GM19099 (cell line): Measurements from ENCODE around the gene UBAC2.

ENCODE experiments used
- POLR2A ChIP-seq: IDR thresholded peaks from 3 replicates; pipeline ENCODE4 v1.6.1; 2011; ENCODE audit warnings: low read depth; ENCODE audit not compliant: insufficient read length; ENCODE audit errors: extremely low read depth

UBAC2 gene

GRCh38 chr13:99344610-99345208 lies 144.1 kb downstream of the UBAC2 start:
- TF ChIP-seq POLR2A, result no peak

- TF ChIP-seq POLR2A, result no peak
These were observed 144.7 kb downstream of the UBAC2 start for GRCh38 chr13:99345345-99345744.

DNA sequence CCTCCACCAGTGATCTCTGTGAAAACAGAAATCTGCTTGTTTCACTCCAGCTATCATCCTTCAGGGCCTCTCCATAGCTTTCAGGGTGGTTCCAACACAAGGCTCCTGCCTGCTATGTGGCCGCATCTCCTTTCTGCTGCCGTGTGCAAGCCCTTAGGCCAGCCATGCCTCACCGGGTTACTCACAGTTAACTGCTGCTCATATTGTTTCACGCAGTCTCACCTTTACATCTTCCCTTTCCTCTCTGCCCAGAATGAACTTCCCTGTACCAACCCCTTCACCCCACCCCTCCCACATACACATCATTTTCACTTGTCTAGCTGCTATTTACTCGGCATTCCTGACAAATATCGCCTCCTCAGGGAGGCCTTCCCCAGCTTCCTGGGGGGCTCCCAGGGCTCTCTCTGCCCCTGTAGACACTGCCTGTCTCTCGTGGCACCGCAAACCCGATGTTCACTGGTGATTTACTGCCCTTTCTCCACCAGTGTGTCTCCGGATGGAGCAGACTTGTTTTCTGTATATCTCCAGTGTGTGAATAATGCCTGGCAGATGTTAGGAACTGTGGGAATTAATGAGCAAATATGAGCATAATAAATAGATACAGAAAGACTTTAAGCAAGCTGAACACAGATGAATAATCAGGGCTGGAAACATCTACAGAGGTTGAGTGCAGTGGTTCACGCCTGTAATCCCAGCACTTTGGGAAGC lies 145.8 kb downstream of the UBAC2 start:
- no peak for TF ChIP-seq POLR2A

GRCh38 chr13:99347335-99347878 lies 146.8 kb downstream of the UBAC2 start:
- no peak for TF ChIP-seq POLR2A

GRCh38 chr13:99347911-99348451 lies 147.3 kb downstream of the UBAC2 start:
- no peak for TF ChIP-seq POLR2A

- TF ChIP-seq POLR2A, result no peak
These were observed 149.5 kb downstream of the UBAC2 start for GRCh38 chr13:99350191-99350590.

DNA sequence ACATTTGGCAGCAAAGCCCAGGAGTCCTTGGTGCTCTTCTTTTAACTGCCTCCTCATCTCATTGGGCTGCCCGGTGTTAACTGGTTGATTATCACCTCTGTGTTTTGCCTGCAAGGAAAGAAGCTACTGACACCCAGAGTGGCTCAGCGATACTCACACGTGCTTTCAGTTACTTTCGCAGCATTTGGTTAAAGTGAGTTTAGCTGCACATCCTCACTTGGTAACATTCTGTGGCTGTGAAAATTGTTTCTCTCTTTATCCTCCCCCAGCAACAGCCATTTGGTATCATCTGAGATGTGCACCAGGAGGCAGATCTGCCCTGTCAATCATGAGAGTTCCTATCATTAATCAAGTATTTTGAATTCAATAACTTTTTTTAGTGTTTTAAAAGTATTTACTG lies 151.1 kb downstream of the UBAC2 start:
- no peak for TF ChIP-seq POLR2A

GRCh38 chr13:99352351-99353245 lies 151.9 kb downstream of the UBAC2 start:
- no peak for TF ChIP-seq POLR2A

DNA sequence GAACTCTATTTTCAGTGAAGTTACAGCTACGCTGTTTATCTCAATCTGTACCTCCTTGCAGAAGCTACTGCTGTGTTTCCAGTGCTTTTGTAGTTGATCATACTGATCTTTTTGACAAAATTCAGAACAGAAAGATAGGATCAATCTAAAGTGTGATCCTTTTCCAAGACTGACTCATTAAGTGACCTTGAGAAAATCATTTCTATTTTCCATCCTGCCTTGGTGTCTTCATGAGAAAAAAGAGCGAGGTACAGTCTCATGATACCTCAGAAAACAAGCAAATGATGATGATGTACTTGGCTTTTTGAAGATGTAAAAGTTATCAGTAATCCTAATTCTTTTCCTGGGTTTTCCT lies 152.6 kb downstream of the UBAC2 start:
- TF ChIP-seq POLR2A, result no peak

GRCh38 chr13:99353836-99354235 lies 153.2 kb downstream of the UBAC2 start:
- no peak for TF ChIP-seq POLR2A

DNA sequence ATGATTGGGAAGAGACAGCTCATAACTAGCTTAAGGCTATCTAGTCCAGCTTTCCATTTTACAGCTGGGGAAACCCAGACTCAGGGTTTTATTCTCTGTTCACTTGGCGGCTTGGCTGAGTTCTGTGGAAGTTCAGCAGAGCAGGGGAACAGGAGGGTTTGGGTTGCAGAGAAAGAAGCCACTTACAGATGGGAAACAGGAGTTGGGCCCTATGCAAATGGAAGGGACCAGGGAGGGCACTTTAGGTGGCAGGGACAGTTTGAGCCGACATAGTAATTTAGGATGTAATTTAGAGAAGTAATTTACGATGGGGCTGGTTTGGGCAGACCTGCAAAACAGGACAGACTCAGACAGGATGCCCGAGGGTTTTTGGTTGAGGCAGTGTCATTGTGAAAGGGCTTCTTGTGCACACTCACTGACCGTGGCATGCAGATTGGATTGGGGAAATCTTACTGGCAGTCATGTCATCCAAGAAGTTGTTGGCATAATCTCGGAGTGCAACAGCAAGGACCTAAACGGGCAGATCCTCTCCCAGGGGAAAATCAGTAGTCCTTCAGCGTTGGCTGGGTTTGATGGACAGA lies 153.8 kb downstream of the UBAC2 start:
- no peak for TF ChIP-seq POLR2A

DNA sequence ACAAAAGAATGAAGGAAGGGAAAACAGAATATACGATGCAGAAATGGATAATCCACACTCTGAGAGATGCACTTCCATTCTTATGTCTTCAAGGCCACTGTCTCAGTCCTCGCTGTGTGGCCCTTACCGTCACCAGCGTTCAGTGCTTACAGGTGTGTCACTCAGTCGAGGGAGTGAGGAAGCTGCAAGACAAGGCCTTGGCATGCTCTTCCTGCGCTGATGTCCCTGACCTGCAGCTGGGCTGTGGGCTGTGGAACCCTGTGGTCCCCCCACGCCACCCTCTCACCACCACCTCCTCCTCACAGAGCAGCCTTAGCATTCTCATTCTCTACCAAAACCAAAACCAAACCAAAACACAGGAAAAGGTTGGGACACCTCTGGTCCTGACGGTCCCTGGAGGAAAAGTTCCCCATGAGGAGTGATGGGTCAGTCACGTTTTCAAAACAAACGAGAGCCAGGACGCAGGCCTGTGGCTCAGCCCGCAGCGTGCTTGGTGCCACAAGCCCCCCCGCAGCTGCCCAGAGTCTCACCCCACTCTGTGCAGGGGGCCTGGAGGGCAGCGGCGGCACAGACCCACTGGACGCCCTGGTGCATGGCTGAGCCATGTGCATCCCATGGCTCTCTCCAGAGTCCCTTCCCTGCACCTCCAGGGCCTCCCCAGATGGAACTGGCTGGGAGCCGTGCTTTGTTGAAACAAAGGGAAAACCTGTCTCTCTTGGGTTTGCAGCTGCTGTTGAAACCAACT lies 154.8 kb downstream of the UBAC2 start:
- TF ChIP-seq POLR2A, result no peak

GRCh38 chr13:99356012-99356261 lies 155.3 kb downstream of the UBAC2 start:
- TF ChIP-seq POLR2A, result no peak

GRCh38 chr13:99356262-99357091 lies 155.8 kb downstream of the UBAC2 start:
- no peak for TF ChIP-seq POLR2A
